Erythroblast (primary cell): ENCODE results near the gene EXOSC2.

Experiments used
- GATA1 ChIP-seq: IDR thresholded peaks from 2 replicates; pipeline ENCODE4 v1.6.1; 2011; ENCODE audit warnings: low read depth, mild to moderate bottlenecking, control low read depth, low read length, moderate library complexity
- POLR2A ChIP-seq: IDR thresholded peaks from 2 replicates; pipeline ENCODE4 v1.6.1; 2011; ENCODE audit warnings: mild to moderate bottlenecking, low read length

DNA sequence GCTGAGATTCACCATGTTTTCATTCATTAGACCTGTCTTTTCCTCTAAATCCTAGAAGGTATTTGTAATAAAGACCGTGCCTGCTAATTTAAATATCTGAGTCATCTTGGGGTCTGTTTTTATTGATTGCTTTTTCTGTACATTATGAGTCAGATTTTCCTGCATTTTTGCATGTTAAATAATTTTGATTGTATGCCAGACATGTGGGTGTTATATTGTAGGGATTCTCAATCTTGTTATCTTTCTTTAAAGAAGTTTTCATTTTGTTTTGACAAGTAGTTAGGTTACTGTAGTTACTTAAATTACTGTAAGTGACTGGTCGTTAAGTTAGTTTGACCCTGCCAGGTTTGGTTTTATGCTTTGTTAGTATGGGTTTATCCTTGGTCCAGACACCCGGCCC lies 35.1 kb downstream of the EXOSC2 start:
- TF ChIP-seq POLR2A = no peak
- TF ChIP-seq GATA1 = no peak
